Measurements from ENCODE around the gene C4orf50.

C4orf50 gene

GRCh38 chr4:5870701-5871100 lies 147.5 kb downstream of the C4orf50 start:
- TF ChIP-seq ZFP30 (CRISPR knock-in tag; IDR thresholded peaks at IDR 0.05), result no peak
- no peak for TF ChIP-seq TCF4 (CRISPR knock-in tag; IDR thresholded peaks at IDR 0.05; ENCODE audit: borderline replicate concordance)
- no peak for TF ChIP-seq TSHZ2 (CRISPR knock-in tag; IDR thresholded peaks at IDR 0.05)
- TF ChIP-seq PPARA (CRISPR knock-in tag; IDR thresholded peaks at IDR 0.05; ENCODE audit: borderline replicate concordance), result no peak
- no peak for TF ChIP-seq POU6F1 (CRISPR knock-in tag; IDR thresholded peaks at IDR 0.05; ENCODE audit: borderline replicate concordance, low read depth)
- TF ChIP-seq OSR1 (CRISPR knock-in tag; IDR thresholded peaks at IDR 0.05), result no peak
- no peak for TF ChIP-seq CSRNP3 (CRISPR knock-in tag; IDR thresholded peaks at IDR 0.05)
- TF ChIP-seq BACH2 (CRISPR knock-in tag; IDR thresholded peaks at IDR 0.05; ENCODE audit: borderline replicate concordance), result no peak
- no peak for TF ChIP-seq TOX (CRISPR knock-in tag; IDR thresholded peaks at IDR 0.05; ENCODE audit: borderline replicate concordance)
- TF ChIP-seq ZNF70 (CRISPR knock-in tag; IDR thresholded peaks at IDR 0.05), result no peak
- TF ChIP-seq RARB (CRISPR knock-in tag; IDR thresholded peaks at IDR 0.05), result no peak
- TF ChIP-seq GLIS3 (CRISPR knock-in tag; IDR thresholded peaks at IDR 0.05), result no peak
- no peak for TF ChIP-seq CREB5 (CRISPR knock-in tag; IDR thresholded peaks at IDR 0.05; ENCODE audit: low read depth)
- no peak for TF ChIP-seq ZFP3 (CRISPR knock-in tag; IDR thresholded peaks at IDR 0.05)
- no peak for TF ChIP-seq SNAI2 (CRISPR knock-in tag; IDR thresholded peaks at IDR 0.05)
- no peak for TF ChIP-seq ZC3H10 (CRISPR knock-in tag; IDR thresholded peaks at IDR 0.05)
- no peak for ATAC-seq

GRCh38 chr4:5869966-5870619 lies 148.1 kb downstream of the C4orf50 start:
- no peak for TF ChIP-seq ZFP30 (CRISPR knock-in tag; IDR thresholded peaks at IDR 0.05)
- TF ChIP-seq TSHZ2 (CRISPR knock-in tag; IDR thresholded peaks at IDR 0.05), result no peak
- TF ChIP-seq RARB (CRISPR knock-in tag; IDR thresholded peaks at IDR 0.05), result no peak
- TF ChIP-seq ESRRG (CRISPR knock-in tag; IDR thresholded peaks at IDR 0.05), result no peak
- no peak for TF ChIP-seq PPARA (CRISPR knock-in tag; IDR thresholded peaks at IDR 0.05; ENCODE audit: borderline replicate concordance)
- TF ChIP-seq ARNTL (CRISPR knock-in tag; IDR thresholded peaks at IDR 0.05; ENCODE audit: borderline replicate concordance, low read depth), result no peak
- no peak for TF ChIP-seq CSRNP3 (CRISPR knock-in tag; IDR thresholded peaks at IDR 0.05)
- TF ChIP-seq TCF4 (CRISPR knock-in tag; IDR thresholded peaks at IDR 0.05; ENCODE audit: borderline replicate concordance), result no peak
- no peak for TF ChIP-seq ZNF565 (CRISPR knock-in tag; conservative IDR thresholded peaks at IDR 0.05; ENCODE audit: low read depth)
- TF ChIP-seq ZNF8 (CRISPR knock-in tag; IDR thresholded peaks at IDR 0.05), result no peak
- no peak for TF ChIP-seq TOX (CRISPR knock-in tag; IDR thresholded peaks at IDR 0.05; ENCODE audit: borderline replicate concordance)
- TF ChIP-seq POU6F1 (CRISPR knock-in tag; IDR thresholded peaks at IDR 0.05; ENCODE audit: borderline replicate concordance, low read depth), result no peak
- TF ChIP-seq CREB5 (CRISPR knock-in tag; IDR thresholded peaks at IDR 0.05; ENCODE audit: low read depth), result no peak
- no peak for ATAC-seq

Data from SK-N-SH treated with all-trans-retinoic acid at 6 μM for 48 hours (cell line).